ENCODE results near the gene CBX5.
"Not testable (repeated sequence)": the region's sequence is repeated elsewhere in the genome, so short reads cannot be mapped to it uniquely, and the experiment has no call there.

The CBX5 gene

GRCh38 chr12:54195737-54196347, 84.1 kb downstream of the CBX5 start:
- DNase-seq = peak; percentile 82

GRCh38 chr12:54195080-54195736, 84.7 kb downstream of the CBX5 start:
- DNase-seq = no peak

GRCh38 chr12:54194611-54195010, 85.3 kb downstream of the CBX5 start:
- not testable (repeated sequence) for DNase-seq

- no peak for DNase-seq
Measured at GRCh38 chr12:54193434-54193833, 86.5 kb downstream of the CBX5 start.

- DNase-seq = peak; percentile 87
Measured at GRCh38 chr12:54191550-54192022, 88.3 kb downstream of the CBX5 start.

GRCh38 chr12:54191126-54191525, 88.8 kb downstream of the CBX5 start:
- no peak for DNase-seq

GRCh38 chr12:54189198-54189539, 90.8 kb downstream of the CBX5 start:
- no peak for DNase-seq

GRCh38 chr12:54187075-54187474, 92.8 kb downstream of the CBX5 start:
- no peak for DNase-seq

- DNase-seq = no peak
Measured at GRCh38 chr12:54185919-54186318, 94.0 kb downstream of the CBX5 start.

GRCh38 chr12:54185297-54185696, 94.6 kb downstream of the CBX5 start:
- not testable (repeated sequence) for DNase-seq

GRCh38 chr12:54184024-54184805, 95.7 kb downstream of the CBX5 start:
- no peak for DNase-seq

- DNase-seq = no peak
Measured at GRCh38 chr12:54182981-54183380, 96.9 kb downstream of the CBX5 start.

GRCh38 chr12:54182086-54182485, 97.8 kb downstream of the CBX5 start:
- DNase-seq = no peak
